Temporal lobe (tissue), 2 donors: ENCODE results near the gene SLC35D3. TPM values are rescaled to one million over a fixed set of nuclear protein-coding genes. Genes with fewer than 3 reads are reported as not detected.

Experiments used
- small RNA-seq: library from RNA; depleted of rRNA; stranded (forward); fragments of <200 nt; gene quantifications from one replicate; pipeline ENCODE3, GENCODE V24; 2014; ENCODE audit warnings: low replicate concordance
- total RNA-seq: library from RNA; depleted of rRNA; stranded (reverse); fragments of >200 nt; gene quantifications from one replicate; pipeline ENCODE4 v1.2.3, GENCODE V29; 2014

Gene SLC35D3
- total RNA-seq, 1 donor from 2014 or later, result 0.25 TPM

Small RNAs within 50 kb of the gene (small RNA-seq; reads per million reads assigned to genes)
- gene RF00019 (not detected), gene RPL35AP3 (not detected)

Other genes starting within 250 kb of the SLC35D3 start
- gene MAP3K5, start 129.8 kb upstream of the SLC35D3 start, total RNA-seq, result 12.0 TPM
- 6.6 TPM for gene PEX7, start 99.7 kb upstream of the SLC35D3 start, total RNA-seq
- 0.25 TPM for gene IL20RA, start 122.7 kb downstream of the SLC35D3 start, total RNA-seq